GM19099 (cell line): ENCODE measurements around the gene CCDC88C.

Experiments used
- POLR2A ChIP-seq: IDR thresholded peaks from 3 replicates; pipeline ENCODE4 v1.6.1; 2011; ENCODE audit warnings: low read depth; ENCODE audit not compliant: insufficient read length; ENCODE audit errors: extremely low read depth

CCDC88C gene

DNA sequence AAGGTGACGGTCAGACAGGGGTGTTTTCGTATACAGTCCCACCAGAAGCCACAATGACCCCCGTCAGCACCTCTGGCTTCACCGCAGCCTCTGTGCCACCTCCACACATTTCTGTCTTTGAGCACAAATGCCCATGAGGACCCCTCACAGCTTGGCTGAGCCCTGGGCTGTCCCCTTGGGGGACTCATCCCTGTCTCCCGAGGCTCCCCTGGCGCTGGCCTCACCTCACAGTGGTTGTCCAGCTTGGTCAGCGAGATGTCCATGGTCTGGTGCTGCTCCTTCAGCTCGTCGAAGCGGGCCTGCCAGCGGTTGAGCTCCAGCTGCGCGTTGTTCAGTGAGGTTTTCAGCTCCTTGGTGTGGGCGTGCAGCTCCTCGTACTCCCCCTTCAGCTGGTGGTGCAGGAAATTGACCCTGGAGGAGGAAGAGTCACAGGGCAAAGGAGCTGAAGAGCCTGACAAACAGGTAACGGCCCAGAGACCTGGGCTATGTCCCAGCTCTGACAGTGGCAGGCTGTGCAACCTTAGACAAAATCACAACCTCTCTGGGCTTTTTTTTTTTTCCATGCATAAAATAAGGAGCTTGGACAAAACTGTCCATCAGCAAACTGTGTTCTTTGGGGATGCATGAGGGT, 120.4 kb downstream of the CCDC88C start:
- no peak for TF ChIP-seq POLR2A

DNA sequence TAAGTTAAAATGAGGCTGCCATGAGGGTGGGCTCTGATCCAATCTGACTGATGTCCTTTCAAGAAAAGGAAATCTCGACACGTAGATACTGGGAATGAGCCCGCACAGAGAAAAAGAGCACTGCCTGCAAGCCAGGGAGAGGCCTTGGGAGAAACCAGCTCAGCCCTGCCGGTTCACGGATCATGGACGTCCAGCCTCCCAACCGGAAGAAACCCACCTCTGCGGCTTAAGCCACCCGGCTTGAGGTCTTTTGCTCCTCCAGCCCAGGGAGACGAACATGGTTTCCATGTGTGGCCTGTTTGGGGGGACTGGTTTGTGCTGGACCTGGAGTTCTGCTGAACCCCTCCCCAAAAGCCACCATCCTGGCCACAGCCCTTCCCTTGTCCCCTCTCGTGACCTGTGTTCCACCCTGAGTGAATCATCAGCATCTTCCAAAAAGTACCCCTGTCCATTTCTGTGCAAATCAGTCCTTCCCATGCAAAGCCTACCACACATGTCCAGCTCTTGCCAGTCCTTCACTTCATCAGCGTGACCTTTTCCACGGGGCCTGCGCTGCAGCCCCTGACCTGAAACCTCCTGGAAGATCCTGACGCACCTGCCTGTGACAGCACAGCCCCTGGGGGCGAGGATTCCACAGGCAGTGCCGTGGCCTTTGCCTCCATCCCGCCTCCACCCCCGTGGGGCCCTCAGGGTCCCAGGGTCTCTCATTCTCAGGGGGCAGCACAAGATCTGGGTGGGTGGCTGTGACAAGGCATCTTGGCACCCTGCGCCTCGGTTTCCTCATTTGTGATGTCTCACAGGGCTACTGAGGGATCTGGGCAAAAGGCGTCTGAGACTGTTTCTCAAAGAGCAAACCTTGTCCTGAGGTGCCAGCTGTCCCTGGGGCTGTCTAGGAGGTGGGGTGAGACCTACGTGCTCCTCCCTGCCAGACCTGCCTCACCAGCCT, 121.5 kb downstream of the CCDC88C start:
- TF ChIP-seq POLR2A = no peak

GRCh38 chr14:91295276-91295845, 122.3 kb downstream of the CCDC88C start:
- TF ChIP-seq POLR2A = no peak

GRCh38 chr14:91294153-91294552, 123.5 kb downstream of the CCDC88C start:
- TF ChIP-seq POLR2A = no peak

DNA sequence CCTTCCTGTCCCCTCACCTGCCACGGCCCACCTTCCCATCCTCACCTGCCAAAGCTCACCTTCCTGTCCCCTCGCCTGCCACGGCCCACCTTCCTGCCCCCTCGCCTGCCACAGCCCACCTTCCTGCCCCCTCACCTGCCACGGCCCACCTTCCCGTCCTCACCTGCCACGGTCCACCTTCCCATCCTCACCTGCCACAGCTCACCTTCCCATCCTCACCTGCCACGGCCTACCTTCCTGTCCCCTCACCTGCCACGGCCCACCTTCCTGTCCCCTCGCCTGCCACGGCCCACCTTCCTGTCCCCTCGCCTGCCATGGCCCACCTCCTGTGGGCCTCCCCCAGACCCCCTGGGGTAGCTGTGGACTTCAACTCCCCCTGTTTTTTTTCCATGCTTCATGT, 124.3 kb downstream of the CCDC88C start:
- no peak for TF ChIP-seq POLR2A

GRCh38 chr14:91292491-91292890, 125.1 kb downstream of the CCDC88C start:
- no peak for TF ChIP-seq POLR2A

DNA sequence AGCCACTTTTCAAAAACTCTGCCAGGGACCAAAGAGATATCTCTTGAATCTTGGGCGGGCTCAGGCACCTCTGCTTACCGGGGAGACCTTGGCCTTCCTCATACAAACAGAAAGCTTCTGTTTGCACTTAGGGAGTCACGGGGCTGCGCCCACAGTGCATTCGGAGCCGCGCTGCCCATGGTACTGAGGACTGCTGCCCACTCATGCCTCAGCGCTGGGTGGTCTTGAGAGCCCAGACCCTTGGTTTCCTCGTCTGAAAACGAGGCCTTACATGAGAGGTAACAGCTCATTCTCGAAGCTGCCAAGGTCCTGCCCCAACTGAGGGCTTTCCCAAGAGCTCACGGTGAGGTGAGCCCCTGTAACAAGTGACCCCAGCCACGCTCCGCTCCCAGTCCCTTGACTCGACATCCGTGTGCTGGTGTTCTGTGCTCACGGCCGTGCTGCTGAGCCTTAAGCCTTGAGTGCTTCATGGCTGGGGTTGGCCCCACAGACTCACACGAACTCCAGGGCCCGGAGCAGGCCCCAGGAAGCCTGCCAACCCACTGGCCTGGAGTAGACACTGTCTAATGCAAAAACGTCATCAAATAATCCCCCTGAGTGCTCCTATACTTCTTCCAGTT, 125.7 kb downstream of the CCDC88C start:
- TF ChIP-seq POLR2A = no peak

- TF ChIP-seq POLR2A = no peak
Observed at GRCh38 chr14:91290986-91291385, 126.6 kb downstream of the CCDC88C start.

DNA sequence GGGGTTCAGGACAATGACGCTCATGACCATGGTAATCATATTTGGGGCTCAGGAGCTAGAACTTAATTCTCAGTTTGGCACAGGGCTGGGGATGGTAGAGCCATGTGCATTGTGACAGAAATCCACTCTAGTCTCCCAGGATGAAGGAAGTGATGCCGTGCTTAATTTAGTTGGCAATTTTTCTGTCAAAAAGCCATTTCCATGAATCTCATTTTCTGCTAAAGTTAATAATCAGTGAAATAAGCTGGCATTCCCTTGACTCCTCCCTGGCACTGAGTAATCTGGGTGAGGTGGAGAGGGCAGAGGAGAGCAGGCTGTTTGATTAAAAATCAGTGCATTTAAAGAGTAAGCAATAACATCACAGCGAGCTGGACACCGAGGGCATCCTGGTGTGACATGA, 128.2 kb downstream of the CCDC88C start:
- no peak for TF ChIP-seq POLR2A

DNA sequence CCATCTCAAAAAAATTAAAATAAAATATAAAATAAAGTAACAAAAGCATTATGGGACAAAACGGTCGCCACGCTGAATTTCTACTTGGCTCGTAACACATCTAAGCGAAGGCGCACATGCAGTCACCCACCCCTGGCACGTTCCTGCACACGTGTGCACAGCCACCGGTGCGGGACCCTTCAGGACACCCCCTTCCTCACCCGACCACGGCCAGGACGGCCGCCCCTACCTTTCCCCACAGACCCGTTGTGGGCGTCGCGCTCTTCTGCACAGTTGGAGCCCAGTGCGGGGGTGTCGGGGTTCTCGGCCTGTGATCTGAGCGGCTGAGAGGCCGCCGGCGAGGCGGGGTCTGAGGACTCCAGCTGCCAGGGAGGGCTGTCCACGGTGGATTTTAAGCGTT, 128.7 kb downstream of the CCDC88C start:
- no peak for TF ChIP-seq POLR2A

DNA sequence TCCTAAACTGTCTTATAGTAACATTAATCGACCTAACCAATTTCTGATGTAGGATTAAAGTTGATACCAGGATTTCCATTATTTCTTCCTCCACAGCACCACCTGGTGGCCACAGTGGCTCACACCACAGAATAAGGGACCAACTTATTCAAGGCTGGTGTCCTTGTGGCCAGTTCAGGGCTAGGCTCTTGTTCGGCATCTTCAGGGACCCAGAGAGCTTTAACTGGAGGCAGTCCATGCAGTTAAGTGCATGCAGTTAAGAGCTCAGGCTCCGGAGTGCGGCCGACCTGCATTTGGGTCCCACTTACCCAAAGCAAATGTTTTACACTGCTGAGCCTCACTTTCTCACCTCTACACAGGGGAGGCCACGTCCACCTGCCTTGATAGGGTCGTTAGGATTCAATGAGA, 131.1 kb downstream of the CCDC88C start:
- no peak for TF ChIP-seq POLR2A

DNA sequence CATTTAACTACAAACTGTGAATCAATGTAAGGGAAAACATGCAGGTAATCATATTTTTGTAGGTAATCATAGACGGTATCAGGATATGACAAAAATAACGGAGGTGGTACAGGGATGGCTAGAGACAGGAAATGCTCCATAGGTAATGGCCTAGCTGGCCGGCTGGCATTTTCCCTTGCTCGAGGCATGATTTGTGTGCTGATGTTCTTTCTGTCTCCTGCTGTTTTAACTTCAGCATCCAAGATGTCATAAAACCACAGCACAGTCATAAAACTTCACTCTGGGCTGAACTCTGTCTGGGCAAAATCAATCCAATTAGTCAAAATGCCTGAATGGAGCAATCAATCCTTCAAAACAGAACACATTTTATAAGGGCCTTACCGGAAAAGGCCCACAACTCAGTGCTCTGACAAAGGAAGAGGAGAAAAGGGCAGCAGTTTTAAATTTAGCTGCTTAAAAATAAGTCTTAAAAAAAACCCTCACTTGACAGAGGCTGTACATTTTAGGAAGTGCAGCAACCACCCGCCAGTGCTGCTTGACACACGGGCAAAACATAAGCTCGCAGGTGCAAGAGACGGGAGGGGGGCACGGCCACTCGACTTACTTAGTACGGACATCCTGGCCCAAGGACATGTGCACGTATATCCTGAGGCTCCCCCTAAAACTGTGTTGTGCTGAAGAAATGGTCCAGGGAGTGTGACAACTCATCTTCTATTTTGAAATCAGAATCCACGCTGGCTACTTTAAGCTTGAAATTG, 132.7 kb downstream of the CCDC88C start:
- no peak for TF ChIP-seq POLR2A

DNA sequence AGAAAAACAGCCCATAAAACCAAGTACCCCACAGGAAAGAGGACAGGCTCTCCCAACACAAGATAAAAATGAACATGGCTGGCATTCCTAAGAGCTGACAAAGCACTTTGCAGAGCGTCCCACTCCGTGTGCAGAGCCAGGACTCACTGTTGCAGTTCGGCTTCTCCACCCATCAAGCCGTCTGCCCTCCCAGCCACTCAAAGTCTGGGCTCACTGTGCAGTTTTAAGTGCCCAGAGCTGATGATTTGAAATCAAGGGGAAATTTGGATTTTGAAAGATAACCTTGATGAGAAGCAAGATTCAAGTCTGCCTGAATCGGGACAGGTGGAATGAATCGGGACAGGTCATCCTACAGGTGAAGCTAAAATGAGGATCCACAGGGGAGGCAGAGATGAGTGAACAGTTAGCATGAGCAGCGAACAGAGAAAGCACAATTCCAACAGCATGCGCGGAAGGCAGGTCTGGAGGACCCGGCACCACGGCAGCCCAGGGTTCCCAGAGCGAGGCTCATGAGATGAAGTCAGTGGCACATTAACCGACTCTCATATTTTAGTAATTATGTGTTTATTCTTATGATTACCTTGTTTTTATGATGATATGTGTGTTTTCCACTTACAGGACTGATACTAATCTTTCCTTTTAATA, 133.4 kb downstream of the CCDC88C start:
- no peak for TF ChIP-seq POLR2A

DNA sequence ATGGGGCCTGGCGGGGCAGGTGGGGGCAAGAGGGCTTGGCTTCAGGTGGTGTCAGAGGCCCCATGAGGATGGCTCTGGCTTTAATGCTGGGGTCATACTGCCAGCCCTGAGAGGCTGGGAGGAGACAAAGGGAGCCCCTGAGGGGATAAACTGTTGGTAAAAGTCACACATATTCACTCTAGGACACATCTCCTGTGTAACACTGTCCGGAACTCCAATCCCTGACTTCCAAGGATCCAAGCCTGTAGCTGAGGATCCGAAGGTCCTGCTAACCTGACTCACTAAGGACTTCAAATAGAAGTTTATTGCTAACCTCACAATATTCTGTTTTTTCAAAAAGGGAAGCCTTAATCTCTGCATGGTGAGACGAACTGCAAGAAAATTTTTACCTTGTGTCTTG, 134.0 kb downstream of the CCDC88C start:
- no peak for TF ChIP-seq POLR2A

- TF ChIP-seq POLR2A = no peak
Observed at GRCh38 chr14:91282954-91283645, 134.5 kb downstream of the CCDC88C start.
